Measurements from ENCODE around the gene THRA.

DNA sequence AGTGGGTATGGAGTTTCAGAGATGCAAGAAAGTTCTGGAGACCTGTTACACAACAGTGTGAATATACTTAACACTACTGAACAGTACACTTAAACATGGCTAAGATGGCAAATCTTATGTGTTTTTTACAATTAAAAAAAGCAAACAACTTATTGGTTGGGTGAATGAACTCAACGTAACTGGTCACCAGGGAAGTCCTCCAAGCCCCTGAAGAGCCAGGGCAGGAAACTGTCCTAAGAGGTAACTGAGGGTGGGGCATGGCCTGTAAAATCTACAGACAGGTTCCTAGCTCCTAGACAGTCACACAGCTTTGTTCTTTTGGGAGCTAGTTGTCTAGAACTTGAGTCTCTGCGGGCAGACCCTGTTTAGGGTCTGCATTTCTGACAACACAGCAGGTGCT lies 37.2 kb upstream of the THRA start:
- TF ChIP-seq, protein P1, sequence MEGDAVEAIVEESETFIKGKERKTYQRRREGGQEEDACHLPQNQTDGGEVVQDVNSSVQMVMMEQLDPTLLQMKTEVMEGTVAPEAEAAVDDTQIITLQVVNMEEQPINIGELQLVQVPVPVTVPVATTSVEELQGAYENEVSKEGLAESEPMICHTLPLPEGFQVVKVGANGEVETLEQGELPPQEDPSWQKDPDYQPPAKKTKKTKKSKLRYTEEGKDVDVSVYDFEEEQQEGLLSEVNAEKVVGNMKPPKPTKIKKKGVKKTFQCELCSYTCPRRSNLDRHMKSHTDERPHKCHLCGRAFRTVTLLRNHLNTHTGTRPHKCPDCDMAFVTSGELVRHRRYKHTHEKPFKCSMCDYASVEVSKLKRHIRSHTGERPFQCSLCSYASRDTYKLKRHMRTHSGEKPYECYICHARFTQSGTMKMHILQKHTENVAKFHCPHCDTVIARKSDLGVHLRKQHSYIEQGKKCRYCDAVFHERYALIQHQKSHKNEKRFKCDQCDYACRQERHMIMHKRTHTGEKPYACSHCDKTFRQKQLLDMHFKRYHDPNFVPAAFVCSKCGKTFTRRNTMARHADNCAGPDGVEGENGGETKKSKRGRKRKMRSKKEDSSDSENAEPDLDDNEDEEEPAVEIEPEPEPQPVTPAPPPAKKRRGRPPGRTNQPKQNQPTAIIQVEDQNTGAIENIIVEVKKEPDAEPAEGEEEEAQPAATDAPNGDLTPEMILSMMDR (IDR thresholded peaks at IDR 0.05; ENCODE audit: insufficient read depth, low read length) = no peak
- TF ChIP-seq GABPA (IDR thresholded peaks at IDR 0.05; ENCODE audit: low read depth) (no peak), POLR2AphosphoS5 (IDR thresholded peaks at IDR 0.05; ENCODE audit: low read depth) (no peak), SPI1 (IDR thresholded peaks at IDR 0.05; ENCODE audit: borderline replicate concordance, low read depth) (no peak)
- TF ChIP-seq, protein P2, sequence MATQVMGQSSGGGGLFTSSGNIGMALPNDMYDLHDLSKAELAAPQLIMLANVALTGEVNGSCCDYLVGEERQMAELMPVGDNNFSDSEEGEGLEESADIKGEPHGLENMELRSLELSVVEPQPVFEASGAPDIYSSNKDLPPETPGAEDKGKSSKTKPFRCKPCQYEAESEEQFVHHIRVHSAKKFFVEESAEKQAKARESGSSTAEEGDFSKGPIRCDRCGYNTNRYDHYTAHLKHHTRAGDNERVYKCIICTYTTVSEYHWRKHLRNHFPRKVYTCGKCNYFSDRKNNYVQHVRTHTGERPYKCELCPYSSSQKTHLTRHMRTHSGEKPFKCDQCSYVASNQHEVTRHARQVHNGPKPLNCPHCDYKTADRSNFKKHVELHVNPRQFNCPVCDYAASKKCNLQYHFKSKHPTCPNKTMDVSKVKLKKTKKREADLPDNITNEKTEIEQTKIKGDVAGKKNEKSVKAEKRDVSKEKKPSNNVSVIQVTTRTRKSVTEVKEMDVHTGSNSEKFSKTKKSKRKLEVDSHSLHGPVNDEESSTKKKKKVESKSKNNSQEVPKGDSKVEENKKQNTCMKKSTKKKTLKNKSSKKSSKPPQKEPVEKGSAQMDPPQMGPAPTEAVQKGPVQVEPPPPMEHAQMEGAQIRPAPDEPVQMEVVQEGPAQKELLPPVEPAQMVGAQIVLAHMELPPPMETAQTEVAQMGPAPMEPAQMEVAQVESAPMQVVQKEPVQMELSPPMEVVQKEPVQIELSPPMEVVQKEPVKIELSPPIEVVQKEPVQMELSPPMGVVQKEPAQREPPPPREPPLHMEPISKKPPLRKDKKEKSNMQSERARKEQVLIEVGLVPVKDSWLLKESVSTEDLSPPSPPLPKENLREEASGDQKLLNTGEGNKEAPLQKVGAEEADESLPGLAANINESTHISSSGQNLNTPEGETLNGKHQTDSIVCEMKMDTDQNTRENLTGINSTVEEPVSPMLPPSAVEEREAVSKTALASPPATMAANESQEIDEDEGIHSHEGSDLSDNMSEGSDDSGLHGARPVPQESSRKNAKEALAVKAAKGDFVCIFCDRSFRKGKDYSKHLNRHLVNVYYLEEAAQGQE (IDR thresholded peaks at IDR 0.05; ENCODE audit: insufficient replicate concordance, low read depth) = no peak
